ENCODE data around the gene SLC12A7.
"Not testable (repeated sequence)": the region's sequence is repeated elsewhere in the genome, so short reads cannot be mapped to it uniquely, and the experiment has no call there.

Gene SLC12A7

DNA sequence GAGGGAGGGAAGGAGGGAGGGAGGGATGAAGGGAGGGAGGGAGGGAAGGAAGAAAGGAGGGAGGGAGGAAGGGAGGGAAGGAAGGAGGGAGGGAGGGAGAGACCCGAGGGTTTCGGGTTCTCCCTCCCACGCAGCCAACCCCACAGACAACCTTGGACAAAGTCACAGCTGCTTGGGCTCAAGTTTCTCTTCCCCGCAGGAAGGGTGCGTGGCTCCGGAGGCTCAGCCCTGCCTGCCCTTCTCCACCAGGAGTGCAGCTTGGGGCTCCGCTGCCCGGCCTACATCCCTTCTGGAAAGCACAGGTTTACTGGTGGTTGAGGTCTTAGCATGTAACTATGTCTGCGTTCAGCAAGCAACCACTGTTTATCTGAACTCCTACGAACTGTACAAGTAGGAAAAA lies 15.0 kb downstream of the SLC12A7 start:
- DNase-seq (ENCODE audit: low read depth in 2 of 2) = no peak

GRCh38 chr5:1095990-1096363 lies 15.9 kb downstream of the SLC12A7 start:
- DNase-seq (ENCODE audit: low read depth in 2 of 2) = no peak

- no peak for DNase-seq (ENCODE audit: low read depth in 2 of 2)
These were observed 16.4 kb downstream of the SLC12A7 start for GRCh38 chr5:1095302-1095989.

DNA sequence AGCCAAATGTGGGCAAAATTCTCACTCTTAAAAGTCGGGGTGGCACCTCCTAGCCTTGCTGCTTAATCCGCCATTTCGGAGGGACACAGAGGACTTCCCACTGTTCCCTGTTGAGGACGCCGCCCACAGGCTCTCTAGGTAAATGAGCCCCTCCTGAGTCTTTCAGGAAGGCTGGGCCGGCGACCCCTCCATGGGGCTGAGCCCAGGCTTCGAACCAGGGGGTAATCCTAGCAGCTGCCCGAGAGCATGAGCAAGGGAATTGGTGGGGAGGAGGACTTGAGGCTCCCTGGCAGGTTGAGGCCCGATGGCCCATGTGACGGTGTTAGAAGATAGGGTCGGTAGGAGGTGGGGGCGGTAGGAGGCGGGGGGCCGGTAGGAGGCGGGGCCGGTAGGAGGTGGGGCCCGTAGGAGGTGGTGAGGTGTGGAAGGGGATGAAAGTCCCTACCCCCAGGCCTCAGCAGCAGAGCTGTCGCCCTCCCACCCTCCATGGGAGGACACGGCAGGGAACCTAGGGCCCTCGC lies 17.1 kb downstream of the SLC12A7 start:
- DNase-seq (ENCODE audit: low read depth in 2 of 2) = no peak

DNA sequence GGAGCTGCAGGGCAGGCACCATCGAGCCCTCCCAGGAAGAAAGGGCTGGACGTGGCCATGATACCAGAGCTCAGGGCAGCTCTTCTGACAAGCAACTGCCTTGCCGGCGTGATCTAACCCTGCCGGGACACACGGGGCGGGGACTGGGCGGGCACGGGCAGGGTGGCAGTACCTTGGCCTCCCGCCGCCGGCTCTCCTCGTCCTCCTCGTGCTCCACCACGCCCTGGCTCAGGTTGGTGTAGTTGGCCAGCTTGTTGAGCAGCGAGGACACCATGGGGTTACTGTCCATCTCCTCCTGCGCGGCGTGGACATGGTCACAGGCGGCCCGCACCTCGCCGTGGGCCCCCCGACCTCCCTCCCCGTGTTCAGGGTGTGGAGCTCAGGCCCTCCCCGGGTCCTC lies 18.5 kb downstream of the SLC12A7 start:
- no peak for DNase-seq (ENCODE audit: low read depth in 2 of 2)

DNA sequence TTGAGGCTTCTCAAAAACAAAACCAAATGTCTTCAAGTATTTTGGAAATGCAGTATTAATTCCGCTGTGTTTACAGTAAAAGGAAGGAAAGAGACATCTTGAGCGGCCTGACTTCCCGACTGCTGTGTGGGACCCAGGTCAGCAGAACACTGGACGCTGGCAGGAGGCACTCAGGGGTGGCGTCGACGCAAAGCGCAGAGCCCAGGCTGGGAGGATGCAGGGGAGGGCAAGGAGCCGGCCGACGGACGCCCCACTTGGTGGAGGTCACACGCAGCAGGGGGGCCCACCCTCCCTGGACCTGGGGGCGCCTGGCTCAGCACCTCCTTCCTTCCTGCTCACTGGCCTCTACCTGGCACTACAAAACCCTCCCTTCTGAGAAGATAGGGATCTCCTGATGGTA lies 19.7 kb downstream of the SLC12A7 start:
- DNase-seq (ENCODE audit: low read depth in 2 of 2) = no peak

- DNase-seq (ENCODE audit: low read depth in 2 of 2) = no peak
These were observed 20.2 kb downstream of the SLC12A7 start for GRCh38 chr5:1091632-1092031.

GRCh38 chr5:1090538-1090937 lies 21.3 kb downstream of the SLC12A7 start:
- DNase-seq (ENCODE audit: low read depth in 2 of 2) = no peak

- no peak for DNase-seq (ENCODE audit: low read depth in 2 of 2)
These were observed 22.2 kb downstream of the SLC12A7 start for GRCh38 chr5:1089621-1090040.

GRCh38 chr5:1089146-1089545 lies 22.7 kb downstream of the SLC12A7 start:
- no peak for DNase-seq (ENCODE audit: low read depth in 2 of 2)

GRCh38 chr5:1088726-1089125 lies 23.1 kb downstream of the SLC12A7 start:
- no peak for DNase-seq (ENCODE audit: low read depth in 2 of 2)

DNA sequence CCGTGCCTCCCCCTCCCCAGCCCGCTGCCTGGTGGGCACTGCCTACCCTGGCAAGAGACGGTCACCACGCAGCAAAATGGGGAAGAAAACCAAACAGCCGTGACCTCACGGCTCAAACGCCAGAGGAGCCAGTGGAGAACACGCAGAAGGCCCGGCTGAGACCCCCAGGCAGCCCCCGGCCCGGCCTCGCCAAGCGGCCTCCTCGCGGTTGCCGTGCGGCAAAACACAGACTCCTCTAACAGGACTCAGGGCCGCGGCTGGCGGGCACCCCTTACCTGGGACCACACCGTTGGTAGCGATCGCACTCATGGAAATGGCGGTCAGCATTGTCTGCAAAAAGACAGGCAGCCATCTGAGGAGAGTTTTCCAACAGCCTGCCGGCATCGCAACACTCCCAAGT lies 23.8 kb downstream of the SLC12A7 start:
- DNase-seq (ENCODE audit: low read depth in 2 of 2) = no peak

GRCh38 chr5:1087428-1087827 lies 24.4 kb downstream of the SLC12A7 start:
- DNase-seq (ENCODE audit: low read depth in 2 of 2) = no peak

GRCh38 chr5:1086871-1087270 lies 25.0 kb downstream of the SLC12A7 start:
- no peak for DNase-seq (ENCODE audit: low read depth in 2 of 2)

DNA sequence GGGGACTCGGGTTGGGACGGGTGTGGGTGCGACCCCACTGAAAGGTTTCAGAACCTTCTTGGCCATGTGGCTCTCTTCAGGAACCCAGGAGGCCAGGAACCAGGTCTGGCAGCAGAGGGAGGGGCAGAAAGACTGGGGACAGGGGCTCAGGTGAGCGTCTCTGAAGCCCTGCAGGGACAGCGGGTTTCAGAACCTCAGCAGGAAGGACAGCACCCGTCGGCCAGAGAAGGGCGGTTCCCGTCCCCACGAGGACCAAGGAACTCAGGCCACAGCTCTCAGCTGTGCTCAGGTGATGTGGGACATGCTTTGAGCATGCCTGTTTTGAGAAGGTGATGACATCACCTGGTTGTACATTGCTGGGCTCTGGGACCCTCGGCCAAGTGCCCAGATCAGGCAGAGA lies 25.7 kb downstream of the SLC12A7 start:
- no peak for DNase-seq (ENCODE audit: low read depth in 2 of 2)

- DNase-seq (ENCODE audit: low read depth in 2 of 2) = no peak
These were observed 26.5 kb downstream of the SLC12A7 start for GRCh38 chr5:1085391-1085790.

- DNase-seq (ENCODE audit: low read depth in 2 of 2) = no peak
These were observed 27.8 kb downstream of the SLC12A7 start for GRCh38 chr5:1083823-1084605.

DNA sequence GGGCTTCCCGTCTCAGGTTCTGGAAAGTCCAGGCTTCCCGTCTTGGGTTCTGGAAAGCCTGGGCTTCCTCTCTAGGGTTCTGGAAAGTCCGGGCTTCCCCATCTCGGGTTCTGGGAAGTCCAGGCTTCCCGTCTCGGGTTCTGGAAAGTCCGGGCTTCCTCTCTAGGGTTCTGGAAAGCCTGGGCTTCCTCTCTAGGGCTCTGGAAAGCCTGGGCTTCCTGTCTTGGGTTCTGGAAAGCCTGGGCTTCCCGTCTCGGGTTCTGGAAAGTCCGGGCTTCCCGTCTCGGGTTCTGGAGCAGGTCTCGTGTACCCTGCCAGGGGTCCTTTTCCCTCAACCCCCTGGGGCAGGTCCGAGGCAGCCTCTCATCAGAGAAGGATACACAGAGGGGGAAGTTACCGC lies 28.8 kb downstream of the SLC12A7 start:
- not testable (repeated sequence) for DNase-seq (ENCODE audit: low read depth in 2 of 2)

DNA sequence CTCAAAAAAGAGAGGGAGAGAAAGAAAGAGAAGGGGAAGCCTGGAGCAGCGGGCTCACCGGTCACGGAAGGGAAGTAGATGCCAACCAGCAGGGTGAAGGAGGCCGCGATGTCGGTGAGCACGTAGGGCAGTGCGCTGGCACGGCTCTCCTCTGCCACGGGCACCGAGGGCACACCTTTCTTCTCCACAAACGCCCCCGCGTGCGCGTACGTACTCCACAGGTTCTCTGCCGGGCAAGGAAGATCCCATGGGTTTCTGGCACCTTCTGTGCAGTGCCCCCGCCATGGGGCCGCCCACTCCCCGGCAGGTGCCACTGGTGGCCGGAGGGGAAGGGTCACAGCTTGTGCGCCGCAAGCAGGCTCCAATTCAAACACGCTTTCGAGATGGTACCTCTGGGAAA lies 30.3 kb downstream of the SLC12A7 start:
- DNase-seq (ENCODE audit: low read depth in 2 of 2) = no peak

DNA sequence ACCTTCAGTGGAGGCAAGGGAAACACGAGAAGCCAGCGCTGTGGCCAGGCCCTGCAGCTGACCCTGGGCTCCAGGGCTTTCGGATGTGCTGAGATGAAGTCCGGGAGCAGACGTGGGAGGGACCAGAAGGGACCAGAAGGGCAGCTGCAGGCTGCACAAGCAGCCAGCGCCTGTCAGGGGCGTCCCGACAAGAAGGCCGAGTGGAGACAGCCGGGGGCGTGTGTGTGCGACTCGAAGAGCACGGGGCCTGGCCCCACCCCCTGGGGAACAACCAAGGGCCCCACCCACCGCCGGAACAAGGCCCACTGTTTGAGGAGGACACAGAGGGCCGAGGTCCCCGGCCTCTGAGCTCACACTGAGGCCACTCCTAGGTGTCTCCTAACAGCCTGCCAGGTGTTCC lies 31.4 kb downstream of the SLC12A7 start:
- no peak for DNase-seq (ENCODE audit: low read depth in 2 of 2)

- DNase-seq (ENCODE audit: low read depth in 2 of 2) = no peak
These were observed 31.9 kb downstream of the SLC12A7 start for GRCh38 chr5:1079961-1080360.

- no peak for DNase-seq (ENCODE audit: low read depth in 2 of 2)
These were observed 32.4 kb downstream of the SLC12A7 start for GRCh38 chr5:1079486-1079885.

DNA sequence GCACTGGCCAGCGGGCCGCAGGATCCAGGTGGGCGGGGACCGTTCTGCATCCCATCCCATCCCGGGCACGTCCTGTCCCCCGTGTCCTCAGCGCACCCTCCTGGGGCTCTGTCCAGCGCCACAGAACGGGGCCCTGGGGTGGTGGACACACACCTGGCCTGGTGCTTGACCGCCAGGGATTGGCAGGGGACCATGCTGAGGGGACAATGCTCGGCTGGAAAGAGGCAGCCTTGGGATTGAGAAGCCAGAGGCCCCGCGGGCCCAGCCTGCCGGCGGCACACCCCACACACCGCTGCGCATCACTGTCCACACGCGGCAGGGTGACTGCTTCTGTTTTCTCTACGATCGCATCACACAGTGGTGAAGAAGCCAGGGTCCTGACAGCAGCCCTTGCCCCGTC lies 33.0 kb downstream of the SLC12A7 start:
- no peak for DNase-seq (ENCODE audit: low read depth in 2 of 2)

Data from stimulated activated CD4-positive, alpha-beta T cell treated with anti-CD3 and anti-CD28 coated beads, Interleukin-15, amount 100 ng/mL, for 48 hours (primary cell).